Testis (tissue), 2 donors: Measurements from ENCODE around the gene P2RY1.

Source experiments
- POLR2A ChIP-seq: fragments of 450-650 bp; IDR thresholded peaks from one replicate; pipeline ENCODE4 v1.6.1; 2017; ENCODE audit warnings: antibody characterized with exemption, mild to moderate bottlenecking, moderate library complexity
- TF ChIP-seq, protein P1 (sequence below), 3 experiments: fragments of 450-650 bp in 2 of 3; fragments of 200-600 bp in 1 of 3; sonication (generic) in 1 of 3; IDR thresholded peaks; one replicate each; pipeline ENCODE4 v1.5.1; 2016 to 2019; ENCODE audit warnings: antibody characterized with exemption in 3 of 3, mild to moderate bottlenecking in 2 of 3, moderate library complexity in 1 of 3

DNA sequence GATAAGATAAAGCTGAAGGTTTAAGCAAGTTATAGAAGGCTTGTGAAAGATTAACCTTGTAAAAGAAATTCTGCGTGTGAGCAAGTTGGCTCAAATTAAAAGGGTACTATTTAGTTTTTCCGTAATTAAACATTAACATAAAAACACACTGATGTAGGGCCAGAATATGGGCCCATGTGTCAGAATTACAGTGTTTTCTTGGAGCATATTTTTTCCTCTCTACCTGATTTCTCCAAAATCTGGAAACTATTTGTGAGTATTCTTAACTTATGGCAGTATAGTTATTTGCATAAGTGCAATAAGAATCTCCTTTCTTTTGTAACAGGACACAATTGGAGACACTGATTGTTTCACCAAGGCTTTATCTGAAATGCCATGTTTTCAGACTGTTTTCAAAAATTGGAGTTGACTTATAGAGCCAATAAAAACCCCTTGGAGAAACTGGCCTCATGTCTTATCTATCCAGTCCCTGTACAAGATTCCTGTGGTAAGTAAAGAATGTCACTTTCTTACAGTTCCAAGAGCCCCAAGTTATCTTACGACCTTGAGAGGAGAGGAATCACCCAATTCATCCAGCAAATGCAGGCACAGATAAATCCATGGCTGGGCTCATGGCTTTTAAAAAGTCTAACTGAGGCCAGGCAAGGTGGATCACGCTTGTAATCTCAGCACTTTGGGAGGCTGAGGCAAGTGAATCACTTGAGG, 47.8 kb upstream of the P2RY1 start:
- no peak for TF ChIP-seq POLR2A
- TF ChIP-seq, protein P1, sequence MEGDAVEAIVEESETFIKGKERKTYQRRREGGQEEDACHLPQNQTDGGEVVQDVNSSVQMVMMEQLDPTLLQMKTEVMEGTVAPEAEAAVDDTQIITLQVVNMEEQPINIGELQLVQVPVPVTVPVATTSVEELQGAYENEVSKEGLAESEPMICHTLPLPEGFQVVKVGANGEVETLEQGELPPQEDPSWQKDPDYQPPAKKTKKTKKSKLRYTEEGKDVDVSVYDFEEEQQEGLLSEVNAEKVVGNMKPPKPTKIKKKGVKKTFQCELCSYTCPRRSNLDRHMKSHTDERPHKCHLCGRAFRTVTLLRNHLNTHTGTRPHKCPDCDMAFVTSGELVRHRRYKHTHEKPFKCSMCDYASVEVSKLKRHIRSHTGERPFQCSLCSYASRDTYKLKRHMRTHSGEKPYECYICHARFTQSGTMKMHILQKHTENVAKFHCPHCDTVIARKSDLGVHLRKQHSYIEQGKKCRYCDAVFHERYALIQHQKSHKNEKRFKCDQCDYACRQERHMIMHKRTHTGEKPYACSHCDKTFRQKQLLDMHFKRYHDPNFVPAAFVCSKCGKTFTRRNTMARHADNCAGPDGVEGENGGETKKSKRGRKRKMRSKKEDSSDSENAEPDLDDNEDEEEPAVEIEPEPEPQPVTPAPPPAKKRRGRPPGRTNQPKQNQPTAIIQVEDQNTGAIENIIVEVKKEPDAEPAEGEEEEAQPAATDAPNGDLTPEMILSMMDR (IDR thresholded peaks at IDR 0.05): no peak
